ENCODE data around the gene UBE2A. TPM values are rescaled to one million over a fixed set of nuclear protein-coding genes. Genes with fewer than 3 reads are reported as not detected.

Gene UBE2A
- polyA plus RNA-seq, 1 donor from 2014 or later, result 129 TPM

DNA sequence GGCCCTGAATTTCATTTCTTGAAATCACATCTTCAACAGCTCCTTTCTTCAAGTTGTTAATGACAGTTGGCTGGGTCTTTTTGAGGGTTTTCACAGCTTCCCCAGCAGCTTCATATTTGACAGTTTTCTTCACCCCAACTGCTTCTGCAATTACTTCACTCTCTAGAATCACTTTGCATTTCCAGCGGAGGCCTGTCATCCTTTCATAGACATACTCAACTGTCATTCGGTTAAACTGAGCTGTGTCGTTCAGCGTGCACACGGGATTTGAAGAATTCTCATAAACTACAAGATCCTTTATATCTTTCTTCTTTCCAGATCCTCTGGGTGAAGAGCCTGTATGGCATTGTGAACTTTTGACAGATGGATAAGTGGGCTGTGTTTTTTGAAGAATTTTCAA lies 15.4 kb downstream of the UBE2A start:
- peak; percentile 61 for TF ChIP-seq POLR2AphosphoS5 (IDR thresholded peaks at IDR 0.05)
- no peak for TF ChIP-seq TAF1 (IDR thresholded peaks at IDR 0.05; ENCODE audit: low read depth)
- peak; percentile 78 for TF ChIP-seq EP300 (conservative IDR thresholded peaks at IDR 0.05; ENCODE audit: poor library complexity, severe bottlenecking)
- Histone ChIP-seq H3K9me2 (ENCODE audit: insufficient read depth, low read length) (no peaks in the 10 kb centered on the region), H2AFZ (ENCODE audit: low read depth, low read length) (no peak overlapping the region), H3K27me3 (ENCODE audit: insufficient read depth, low read depth, low read length) (no peaks in the 10 kb centered on the region), H3K27ac (ENCODE audit: low read length) (peak overlapping the region; percentile 76), H3K4me2 (ENCODE audit: low read length) (no peak overlapping the region), H3K9me3 (ENCODE audit: low read length) (no peaks in the 10 kb centered on the region), H3K9ac (ENCODE audit: low read length) (no peak overlapping the region), H4K20me1 (ENCODE audit: insufficient read depth) (no peaks in the 10 kb centered on the region), H3K36me3 (ENCODE audit: insufficient read depth, low read length) (no peaks in the 10 kb centered on the region), H3K79me2 (replicated peaks; ENCODE audit: insufficient read depth, low read length) (no peaks in the 10 kb centered on the region), H3K4me3 (ENCODE audit: low read length) (peak overlapping the region; percentile 46), H3F3A (ENCODE audit: insufficient read depth, low read length, poor library complexity, severe bottlenecking) (no peaks in the 10 kb centered on the region)

DNA sequence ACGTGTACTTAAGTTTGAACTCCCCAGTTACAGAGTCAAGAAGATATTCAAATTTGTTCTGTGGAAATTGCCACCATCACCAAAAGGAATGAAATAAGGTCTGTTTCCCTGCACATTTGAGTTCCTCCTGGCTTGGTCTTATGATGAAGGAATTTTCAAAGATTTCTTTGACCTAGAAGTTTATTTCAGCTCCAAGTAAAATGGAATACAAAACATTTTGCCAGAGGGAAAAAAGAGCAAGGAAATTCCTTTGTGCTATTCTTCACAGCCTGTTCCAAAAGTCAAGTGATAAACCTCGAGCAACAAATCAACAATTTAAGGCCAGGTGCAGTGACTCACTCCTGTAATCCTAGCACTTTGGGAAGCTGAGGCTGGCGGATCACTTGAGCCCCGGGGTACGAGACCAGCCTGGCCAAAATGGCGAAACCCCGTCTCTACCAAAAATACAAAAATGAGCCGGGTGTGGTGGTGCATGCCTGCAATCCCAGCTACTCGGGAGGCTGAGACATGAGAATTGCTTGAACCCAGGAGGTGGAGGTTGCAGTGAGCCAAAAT lies 28.4 kb downstream of the UBE2A start:
- no peaks in the 10 kb centered on the region for H3K9me3 ChIP-seq (ENCODE audit: low read length)
- H2AFZ ChIP-seq (ENCODE audit: low read depth, low read length), result no peak overlapping the region
- H3K9me2 ChIP-seq (ENCODE audit: insufficient read depth, low read length), result no peaks in the 10 kb centered on the region
- no peaks in the 10 kb centered on the region for H3F3A ChIP-seq (ENCODE audit: insufficient read depth, low read length, poor library complexity, severe bottlenecking)
- no peaks in the 10 kb centered on the region for H3K36me3 ChIP-seq (ENCODE audit: insufficient read depth, low read length)
- H4K20me1 ChIP-seq (ENCODE audit: insufficient read depth), result no peaks in the 10 kb centered on the region
- TF ChIP-seq, protein P1, sequence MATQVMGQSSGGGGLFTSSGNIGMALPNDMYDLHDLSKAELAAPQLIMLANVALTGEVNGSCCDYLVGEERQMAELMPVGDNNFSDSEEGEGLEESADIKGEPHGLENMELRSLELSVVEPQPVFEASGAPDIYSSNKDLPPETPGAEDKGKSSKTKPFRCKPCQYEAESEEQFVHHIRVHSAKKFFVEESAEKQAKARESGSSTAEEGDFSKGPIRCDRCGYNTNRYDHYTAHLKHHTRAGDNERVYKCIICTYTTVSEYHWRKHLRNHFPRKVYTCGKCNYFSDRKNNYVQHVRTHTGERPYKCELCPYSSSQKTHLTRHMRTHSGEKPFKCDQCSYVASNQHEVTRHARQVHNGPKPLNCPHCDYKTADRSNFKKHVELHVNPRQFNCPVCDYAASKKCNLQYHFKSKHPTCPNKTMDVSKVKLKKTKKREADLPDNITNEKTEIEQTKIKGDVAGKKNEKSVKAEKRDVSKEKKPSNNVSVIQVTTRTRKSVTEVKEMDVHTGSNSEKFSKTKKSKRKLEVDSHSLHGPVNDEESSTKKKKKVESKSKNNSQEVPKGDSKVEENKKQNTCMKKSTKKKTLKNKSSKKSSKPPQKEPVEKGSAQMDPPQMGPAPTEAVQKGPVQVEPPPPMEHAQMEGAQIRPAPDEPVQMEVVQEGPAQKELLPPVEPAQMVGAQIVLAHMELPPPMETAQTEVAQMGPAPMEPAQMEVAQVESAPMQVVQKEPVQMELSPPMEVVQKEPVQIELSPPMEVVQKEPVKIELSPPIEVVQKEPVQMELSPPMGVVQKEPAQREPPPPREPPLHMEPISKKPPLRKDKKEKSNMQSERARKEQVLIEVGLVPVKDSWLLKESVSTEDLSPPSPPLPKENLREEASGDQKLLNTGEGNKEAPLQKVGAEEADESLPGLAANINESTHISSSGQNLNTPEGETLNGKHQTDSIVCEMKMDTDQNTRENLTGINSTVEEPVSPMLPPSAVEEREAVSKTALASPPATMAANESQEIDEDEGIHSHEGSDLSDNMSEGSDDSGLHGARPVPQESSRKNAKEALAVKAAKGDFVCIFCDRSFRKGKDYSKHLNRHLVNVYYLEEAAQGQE (IDR thresholded peaks at IDR 0.05; ENCODE audit: borderline replicate concordance), result no peak
- no peak for TF ChIP-seq TAF1 (IDR thresholded peaks at IDR 0.05; ENCODE audit: low read depth)
- TF ChIP-seq EZH2 (IDR thresholded peaks at IDR 0.05; ENCODE audit: borderline replicate concordance, insufficient read depth, low read length, poor library complexity, severe bottlenecking), result no peak
- no peak for TF ChIP-seq SMC3 (conservative IDR thresholded peaks at IDR 0.05; ENCODE audit: poor library complexity)
- no peak overlapping the region for H3K9ac ChIP-seq (ENCODE audit: low read length)
- H3K4me2 ChIP-seq (ENCODE audit: low read length), result no peak overlapping the region
- H3K79me2 ChIP-seq (replicated peaks; ENCODE audit: insufficient read depth, low read length), result peaks cover 33% of the 10 kb centered on the region
- H3K27ac ChIP-seq (ENCODE audit: low read length), result no peak overlapping the region
- no peaks in the 10 kb centered on the region for H3K27me3 ChIP-seq (ENCODE audit: insufficient read depth, low read depth, low read length)
- H3K4me3 ChIP-seq (ENCODE audit: low read length), result peak overlapping the region; percentile 13

DNA sequence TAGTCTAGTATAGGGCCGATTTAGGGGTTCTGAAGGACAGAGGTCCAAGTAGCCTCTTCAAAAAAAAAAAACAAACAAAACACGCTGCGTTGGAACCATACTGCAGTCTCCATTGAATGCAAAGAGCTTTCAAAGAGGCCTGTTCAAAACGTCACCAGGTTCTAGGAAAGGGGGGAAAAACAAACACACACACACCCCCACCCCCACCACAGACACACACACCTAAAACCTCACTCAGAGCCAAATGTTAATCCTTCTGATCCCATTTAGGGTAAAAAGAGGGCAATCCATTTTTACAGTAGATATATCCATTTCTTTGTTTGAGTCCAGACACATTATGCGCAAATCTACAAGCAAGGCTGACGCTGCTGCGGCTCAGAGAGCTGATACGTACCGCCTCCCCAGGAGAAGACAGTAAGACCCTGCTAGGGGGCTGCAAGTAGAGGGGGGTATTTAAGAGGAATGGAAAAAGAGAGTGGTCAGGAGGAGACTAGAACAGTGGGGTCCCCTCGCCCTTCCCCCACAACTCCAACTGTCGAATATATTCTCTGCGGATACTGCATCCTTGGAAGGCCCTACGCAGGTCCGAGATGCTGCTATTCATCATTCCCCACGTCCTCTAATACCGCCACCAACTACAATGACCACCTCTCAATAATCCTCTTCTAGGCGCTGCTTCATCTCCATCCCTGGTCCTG lies 30.6 kb downstream of the UBE2A start:
- peaks cover 33% of the 10 kb centered on the region for H3K79me2 ChIP-seq (replicated peaks; ENCODE audit: insufficient read depth, low read length)
- peak overlapping the region; percentile 39 for H3K4me2 ChIP-seq (ENCODE audit: low read length)
- no peaks in the 10 kb centered on the region for H3F3A ChIP-seq (ENCODE audit: insufficient read depth, low read length, poor library complexity, severe bottlenecking)
- TF ChIP-seq, protein P1 (IDR thresholded peaks at IDR 0.05; ENCODE audit: borderline replicate concordance), result peak; percentile 13
- no peak for TF ChIP-seq EP300 (conservative IDR thresholded peaks at IDR 0.05; ENCODE audit: poor library complexity, severe bottlenecking)
- no peaks in the 10 kb centered on the region for H3K27me3 ChIP-seq (ENCODE audit: insufficient read depth, low read depth, low read length)
- H3K27ac ChIP-seq (ENCODE audit: low read length), result peak overlapping the region; percentile 90
- no peaks in the 10 kb centered on the region for H3K9me3 ChIP-seq (ENCODE audit: low read length)
- H3K4me3 ChIP-seq (ENCODE audit: low read length), result peak overlapping the region; percentile 78
- H4K20me1 ChIP-seq (ENCODE audit: insufficient read depth), result no peaks in the 10 kb centered on the region
- no peaks in the 10 kb centered on the region for H3K36me3 ChIP-seq (ENCODE audit: insufficient read depth, low read length)
- H2AFZ ChIP-seq (ENCODE audit: low read depth, low read length), result peak overlapping the region; percentile 38
- peak overlapping the region; percentile 92 for H3K9ac ChIP-seq (ENCODE audit: low read length)
- H3K9me2 ChIP-seq (ENCODE audit: insufficient read depth, low read length), result no peaks in the 10 kb centered on the region

All from neural cell (in vitro differentiated cells).